ENCODE data around the gene AUTS2. TPM values are rescaled to one million over a fixed set of nuclear protein-coding genes. Genes with fewer than 3 reads are reported as not detected.

AUTS2 gene
- total and polyA plus RNA-seq, 2 of the 8 experiments (the other 6 are each of a cell fraction or from before 2014, with no cell fraction given): 25.9 to 101 TPM

GRCh38 chr7:70325509-70326101 is 727.3 kb downstream of the AUTS2 start (continued):
- no peak for TF ChIP-seq ATF3 (IDR thresholded peaks at IDR 0.05; ENCODE audit: insufficient read depth, low read depth, low read length)
- TF ChIP-seq CBX5 (IDR thresholded peaks at IDR 0.05; ENCODE audit: low read depth, low read length): no peak
